ENCODE results near the gene GBGT1. TPM values are rescaled to one million over a fixed set of nuclear protein-coding genes. Genes with fewer than 3 reads are reported as not detected.

GBGT1 gene
- total and polyA plus RNA-seq, 9 of the 15 experiments (the other 6 are each of a cell fraction or from before 2014, with no cell fraction given): 0.55 to 25.8 (median 13.7) TPM

DNA sequence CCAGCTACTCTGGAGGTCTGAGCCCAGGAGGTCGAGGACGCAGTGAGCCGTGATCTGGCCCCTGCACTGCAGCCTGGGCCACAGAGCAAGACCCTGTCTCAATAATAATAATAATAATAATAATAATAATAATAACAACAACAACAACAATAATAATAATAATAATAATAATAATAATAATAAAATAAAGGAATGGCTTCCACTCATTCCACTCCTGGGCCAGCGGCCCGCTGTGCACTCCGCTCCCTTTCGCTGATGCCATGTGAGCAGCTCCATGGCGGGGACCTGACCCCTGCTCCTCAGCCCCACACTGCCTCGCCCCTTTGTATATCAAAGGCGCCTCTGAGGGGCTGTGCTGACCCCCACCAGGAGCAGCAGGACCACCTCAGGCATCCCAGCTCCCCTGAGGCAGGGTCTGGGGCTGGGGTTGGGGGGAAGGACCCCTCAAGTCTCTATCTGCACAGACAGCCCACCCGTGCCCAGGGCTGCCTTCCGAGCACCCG, 20.0 kb downstream of the GBGT1 start:
- 70% methylated on average over 12 of the region's 13 CpGs for WGBS (ENCODE audit: insufficient coverage, low coverage, missing lambda C conversion rate)
- Histone ChIP-seq H3K4me1 (replicated peaks in 1 of 2; ENCODE audit: control insufficient read depth in 2 of 2, insufficient read depth in 2 of 2, low read length in 2 of 2) (peaks cover 61 to 82% of the 10 kb centered on the region in 2 experiments), H3K4me3 (peak overlapping the region; percentile 41), H3K9me3 (replicated peaks; ENCODE audit: control insufficient read depth, insufficient read depth, low read depth, low read length) (no peaks in the 10 kb centered on the region), H2AFZ (ENCODE audit: low read depth, low read length) (peak overlapping the region; percentile 51), H4K20me1 (replicated peaks; ENCODE audit: control insufficient read depth, insufficient read depth, low read length) (peaks cover 27% of the 10 kb centered on the region; the same call in 1 of the 2 replicates), H3K36me3 (ENCODE audit: control insufficient read depth, insufficient read depth, low read length) (peaks cover 25% of the 10 kb centered on the region; the same call in 1 of the 3 replicates), H3K79me2 (ENCODE audit: control insufficient read depth, insufficient read depth, low read length) (peaks cover 96% of the 10 kb centered on the region), H3K4me2 (ENCODE audit: insufficient read depth, low read length) (peak overlapping the region; percentile 75), H3K27me3 (ENCODE audit: control insufficient read depth in 2 of 2, insufficient read depth in 2 of 2, low read length in 2 of 2) (no peaks in the 10 kb centered on the region), H3K27ac (ENCODE audit: extremely low read depth, low read depth, low read length) (peak overlapping the region; percentile 72; the same call in 2 of the 3 replicates), H3K9me1 (ENCODE audit: control insufficient read depth, insufficient read depth, low read length) (peaks cover 9% of the 10 kb centered on the region), H3K9ac (ENCODE audit: insufficient read depth in 1 of 2, low read depth in 2 of 2, low read length in 2 of 2) (peak overlapping the region; percentile 65 to 91)
- no TSS peak for BruUV-seq (replicated peaks)
- DNase-seq (ENCODE audit: extremely low read depth in 1 of 4, low spot score in 3 of 4) (no peak), FAIRE-seq (no peak), ATAC-seq (no peak)
- in situ Hi-C loops (cut with MboI): no loop called here
- ChIA-PET CTCF (ENCODE audit: low intra/inter-chr PET ratio) (interaction anchor here (3.4 kb wide), 1 partner anchor 41 kb away, joined by 26 read pairs; no protein-coding TSS in a partner anchor), POLR2A (interaction anchor here (0.8 to 2.0 kb wide), 11 partner anchors 9 to 199 kb away, joined by 3 to 10 read pairs (median 4); no protein-coding TSS in a partner anchor)
- intact Hi-C loops (cut with micrococcal nuclease): loop anchor here (1.0 kb wide), 2 partner anchors 20 to 40 kb away; no protein-coding TSS in a partner anchor
- 0 out of 2 replicates have a peak, but pooled peaks have one; percentile 27 for TF ChIP-seq ZNF395 (CRISPR knock-in tag; IDR thresholded peaks at IDR 0.05)
- TF ChIP-seq, protein P1, sequence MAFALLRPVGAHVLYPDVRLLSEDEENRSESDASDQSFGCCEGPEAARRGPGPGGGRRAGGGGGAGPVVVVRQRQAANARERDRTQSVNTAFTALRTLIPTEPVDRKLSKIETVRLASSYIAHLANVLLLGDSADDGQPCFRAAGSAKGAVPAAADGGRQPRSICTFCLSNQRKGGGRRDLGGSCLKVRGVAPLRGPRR (CRISPR knock-in tag; IDR thresholded peaks at IDR 0.05): no peak
- no peak for TF ChIP-seq SIRT6 (IDR thresholded peaks at IDR 0.05; ENCODE audit: low read depth, low read length)
- TF ChIP-seq, protein P2, sequence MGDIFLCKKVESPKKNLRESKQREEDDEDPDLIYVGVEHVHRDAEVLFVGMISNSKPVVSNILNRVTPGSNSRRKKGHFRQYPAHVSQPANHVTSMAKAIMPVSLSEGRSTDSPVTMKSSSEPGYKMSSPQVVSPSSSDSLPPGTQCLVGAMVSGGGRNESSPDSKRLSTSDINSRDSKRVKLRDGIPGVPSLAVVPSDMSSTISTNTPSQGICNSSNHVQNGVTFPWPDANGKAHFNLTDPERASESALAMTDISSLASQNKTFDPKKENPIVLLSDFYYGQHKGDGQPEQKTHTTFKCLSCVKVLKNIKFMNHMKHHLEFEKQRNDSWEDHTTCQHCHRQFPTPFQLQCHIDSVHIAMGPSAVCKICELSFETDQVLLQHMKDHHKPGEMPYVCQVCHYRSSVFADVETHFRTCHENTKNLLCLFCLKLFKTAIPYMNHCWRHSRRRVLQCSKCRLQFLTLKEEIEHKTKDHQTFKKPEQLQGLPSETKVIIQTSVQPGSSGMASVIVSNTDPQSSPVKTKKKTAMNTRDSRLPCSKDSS (IDR thresholded peaks at IDR 0.05; ENCODE audit: low read depth, partially characterized antibody): no peak
- TF ChIP-seq SPI1 (IDR thresholded peaks at IDR 0.05; ENCODE audit: borderline replicate concordance, low read depth, low read length): no peak
- TF ChIP-seq, protein P3, sequence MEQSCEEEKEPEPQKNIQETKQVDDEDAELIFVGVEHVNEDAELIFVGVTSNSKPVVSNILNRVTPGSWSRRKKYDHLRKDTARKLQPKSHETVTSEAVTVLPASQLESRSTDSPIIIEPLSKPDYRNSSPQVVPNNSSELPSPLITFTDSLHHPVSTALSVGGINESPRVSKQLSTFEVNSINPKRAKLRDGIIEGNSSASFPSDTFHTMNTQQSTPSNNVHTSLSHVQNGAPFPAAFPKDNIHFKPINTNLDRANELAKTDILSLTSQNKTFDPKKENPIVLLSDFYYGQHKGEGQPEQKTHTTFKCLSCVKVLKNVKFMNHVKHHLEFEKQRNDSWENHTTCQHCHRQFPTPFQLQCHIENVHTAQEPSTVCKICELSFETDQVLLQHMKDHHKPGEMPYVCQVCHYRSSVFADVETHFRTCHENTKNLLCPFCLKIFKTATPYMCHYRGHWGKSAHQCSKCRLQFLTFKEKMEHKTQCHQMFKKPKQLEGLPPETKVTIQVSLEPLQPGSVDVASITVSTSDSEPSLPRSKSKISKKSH (CRISPR knock-in tag; IDR thresholded peaks at IDR 0.05): no peak
- TF ChIP-seq, protein P4, sequence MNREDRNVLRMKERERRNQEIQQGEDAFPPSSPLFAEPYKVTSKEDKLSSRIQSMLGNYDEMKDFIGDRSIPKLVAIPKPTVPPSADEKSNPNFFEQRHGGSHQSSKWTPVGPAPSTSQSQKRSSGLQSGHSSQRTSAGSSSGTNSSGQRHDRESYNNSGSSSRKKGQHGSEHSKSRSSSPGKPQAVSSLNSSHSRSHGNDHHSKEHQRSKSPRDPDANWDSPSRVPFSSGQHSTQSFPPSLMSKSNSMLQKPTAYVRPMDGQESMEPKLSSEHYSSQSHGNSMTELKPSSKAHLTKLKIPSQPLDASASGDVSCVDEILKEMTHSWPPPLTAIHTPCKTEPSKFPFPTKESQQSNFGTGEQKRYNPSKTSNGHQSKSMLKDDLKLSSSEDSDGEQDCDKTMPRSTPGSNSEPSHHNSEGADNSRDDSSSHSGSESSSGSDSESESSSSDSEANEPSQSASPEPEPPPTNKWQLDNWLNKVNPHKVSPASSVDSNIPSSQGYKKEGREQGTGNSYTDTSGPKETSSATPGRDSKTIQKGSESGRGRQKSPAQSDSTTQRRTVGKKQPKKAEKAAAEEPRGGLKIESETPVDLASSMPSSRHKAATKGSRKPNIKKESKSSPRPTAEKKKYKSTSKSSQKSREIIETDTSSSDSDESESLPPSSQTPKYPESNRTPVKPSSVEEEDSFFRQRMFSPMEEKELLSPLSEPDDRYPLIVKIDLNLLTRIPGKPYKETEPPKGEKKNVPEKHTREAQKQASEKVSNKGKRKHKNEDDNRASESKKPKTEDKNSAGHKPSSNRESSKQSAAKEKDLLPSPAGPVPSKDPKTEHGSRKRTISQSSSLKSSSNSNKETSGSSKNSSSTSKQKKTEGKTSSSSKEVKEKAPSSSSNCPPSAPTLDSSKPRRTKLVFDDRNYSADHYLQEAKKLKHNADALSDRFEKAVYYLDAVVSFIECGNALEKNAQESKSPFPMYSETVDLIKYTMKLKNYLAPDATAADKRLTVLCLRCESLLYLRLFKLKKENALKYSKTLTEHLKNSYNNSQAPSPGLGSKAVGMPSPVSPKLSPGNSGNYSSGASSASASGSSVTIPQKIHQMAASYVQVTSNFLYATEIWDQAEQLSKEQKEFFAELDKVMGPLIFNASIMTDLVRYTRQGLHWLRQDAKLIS (CRISPR knock-in tag; IDR thresholded peaks at IDR 0.05): 0 out of 2 replicates have a peak, but pooled peaks have one; percentile 15
- no peak for TF ChIP-seq FUS (optimal IDR thresholded peaks at IDR 0.05; ENCODE audit: low read depth, low read length)
- TF ChIP-seq ARID3B (CRISPR knock-in tag; IDR thresholded peaks at IDR 0.05; ENCODE audit: borderline replicate concordance): no peak
- no peak for TF ChIP-seq RB1 (IDR thresholded peaks at IDR 0.05; ENCODE audit: low read depth)

All from K562 (cell line).